IMR-90 (cell line): ENCODE data around the gene ACKR4. TPM values are rescaled to one million over a fixed set of nuclear protein-coding genes. Genes with fewer than 3 reads are reported as not detected.
"Not testable (repeated sequence)": the region's sequence is repeated elsewhere in the genome, so short reads cannot be mapped to it uniquely, and the experiment has no call there.

Experiments
- ATAC-seq: fragments of 200-7000 bp; cut with Tn5 transposase; 2 replicates; pipeline ENCODE4 v1.9.1; 2020; ENCODE audit warnings: low read depth, mild to moderate bottlenecking, moderate library complexity
- BruUV-seq: library from RNA; stranded (reverse); fragments of 400-500 nt; replicated peaks from 2 replicates; lab custom pipeline; 2021; lab: Mats Ljungman, UMichigan
- CTCF ChIA-PET: fragments of 300-600 bp; formaldehyde crosslinking; extraction: SDS; loops from one replicate; lab custom pipeline; 2021; ENCODE audit warnings: antibody characterized with exemption; lab: Yijun Ruan, JAX
- POLR2A ChIA-PET: fragments of 300-600 bp; sonication (Branson Sonifier 250); formaldehyde crosslinking; loops from one replicate; lab custom pipeline; 2022; ENCODE audit warnings: antibody characterized with exemption; ENCODE audit not compliant: unreplicated experiment; lab: Charles Lee
- DNase-seq: peaks from one replicate; pipeline ENCODE4 v3.0.0; 2013
- H2AFZ ChIP-seq: replicated peaks from 2 replicates; pipeline ENCODE3; 2013; ENCODE audit warnings: low read length, mild to moderate bottlenecking; ENCODE audit not compliant: poor library complexity
- H2AK5ac ChIP-seq: 2 replicates; pipeline ENCODE4 v1.6.1; 2013; ENCODE audit warnings: low read depth, low read length, inconsistent platforms
- H2AK9ac ChIP-seq: replicated peaks from 2 replicates; pipeline ENCODE3; 2013; ENCODE audit warnings: mild to moderate bottlenecking, low read depth, low read length, moderate library complexity; ENCODE audit not compliant: poor library complexity
- H2BK120ac ChIP-seq: 2 replicates; pipeline ENCODE4 v1.6.1; 2013; ENCODE audit warnings: low read depth, low read length, inconsistent platforms
- H2BK15ac ChIP-seq: 3 replicates; pipeline ENCODE4 v1.6.1; 2013; ENCODE audit warnings: low read depth, low read length, inconsistent platforms
- H2BK20ac ChIP-seq: 2 replicates; pipeline ENCODE4 v1.6.1; 2013; ENCODE audit warnings: low read depth, mild to moderate bottlenecking, inconsistent platforms, low read length, moderate library complexity
- H2BK5ac ChIP-seq: 2 replicates; pipeline ENCODE4 v1.6.1; 2013; ENCODE audit warnings: mild to moderate bottlenecking, low read depth, low read length, inconsistent platforms; ENCODE audit not compliant: poor library complexity, severe bottlenecking
- H3K14ac ChIP-seq: replicated peaks from 2 replicates; pipeline ENCODE4 v1.6.1; 2013; ENCODE audit warnings: low read depth, low read length, inconsistent platforms
- H3K18ac ChIP-seq: 2 replicates; pipeline ENCODE4 v1.6.1; 2013; ENCODE audit warnings: low read depth, low read length, control low read depth
- H3K23ac ChIP-seq: 2 replicates; pipeline ENCODE4 v1.6.1; 2013; ENCODE audit warnings: low read depth, low read length, inconsistent platforms
- H3K27ac ChIP-seq: 2 replicates; pipeline ENCODE4 v1.5.1; 2013; ENCODE audit warnings: mild to moderate bottlenecking, control low read depth, low read length; ENCODE audit not compliant: insufficient read depth
- H3K27me3 ChIP-seq: 2 replicates; pipeline ENCODE4 v1.6.1; 2013; ENCODE audit warnings: low read length; ENCODE audit not compliant: control insufficient read depth, insufficient read depth
- H3K36me3 ChIP-seq: 2 replicates; pipeline ENCODE4 v1.6.1; 2013; ENCODE audit warnings: low read length, mixed read lengths; ENCODE audit not compliant: control insufficient read depth, insufficient read depth
- H3K4ac ChIP-seq: 2 replicates; pipeline ENCODE4 v1.6.1; 2013; ENCODE audit warnings: low read depth, low read length, inconsistent platforms
- H3K4me1 ChIP-seq: 2 replicates; pipeline ENCODE4 v1.6.1; 2013; ENCODE audit warnings: low read length, mixed read lengths; ENCODE audit not compliant: control insufficient read depth, insufficient read depth
- H3K4me2 ChIP-seq: 2 replicates; pipeline ENCODE4 v1.6.1; 2013; ENCODE audit warnings: low read depth, mild to moderate bottlenecking, control low read depth, low read length, moderate library complexity
- H3K4me3 ChIP-seq: 2 replicates; pipeline ENCODE4 v1.5.1; 2013; ENCODE audit warnings: low read depth, mild to moderate bottlenecking, control low read depth, low read length, moderate library complexity; ENCODE audit not compliant: insufficient read depth
- H3K56ac ChIP-seq: 2 replicates; pipeline ENCODE4 v1.6.1; 2013; ENCODE audit warnings: low read length, inconsistent platforms; ENCODE audit not compliant: insufficient read depth; ENCODE audit errors: extremely low read depth
- H3K79me1 ChIP-seq, 2 experiments: 2 replicates each; pipeline ENCODE4 v1.6.1; 2013; ENCODE audit warnings: low read length in 2 of 2, inconsistent platforms in 1 of 2, low read depth in 1 of 2
- H3K9ac ChIP-seq: 2 replicates; pipeline ENCODE4 v1.6.1; 2013; ENCODE audit warnings: low read depth, low read length, control low read depth
- H3K9me1 ChIP-seq: 2 replicates; pipeline ENCODE4 v1.6.1; 2013; ENCODE audit warnings: low read length, inconsistent platforms; ENCODE audit not compliant: insufficient read depth
- H3K9me3 ChIP-seq: 2 replicates; pipeline ENCODE4 v1.6.1; 2013; ENCODE audit warnings: low read length; ENCODE audit not compliant: control insufficient read depth, insufficient read depth
- H4K20me1 ChIP-seq: 2 replicates; pipeline ENCODE4 v1.6.1; 2013; ENCODE audit warnings: low read length, inconsistent platforms; ENCODE audit not compliant: insufficient read depth
- H4K5ac ChIP-seq: 2 replicates; pipeline ENCODE4 v1.6.1; 2013; ENCODE audit warnings: mild to moderate bottlenecking, low read depth, low read length, control low read depth
- H4K8ac ChIP-seq, 2 experiments: 2 replicates each; pipeline ENCODE4 v1.6.1; 2013; ENCODE audit warnings: low read depth in 2 of 2, low read length in 2 of 2, control low read depth in 1 of 2, inconsistent platforms in 1 of 2
- H4K91ac ChIP-seq: 2 replicates; pipeline ENCODE4 v1.6.1; 2013; ENCODE audit warnings: low read depth, low read length, inconsistent platforms; ENCODE audit not compliant: insufficient read depth
- WGBS, 2 experiments: methylation state at CpG; one replicate each; pipeline versions ENCODE4 v1.1.5 to v1.1.7; 2013; ENCODE audit warnings: missing lambda C conversion rate in 2 of 2; ENCODE audit not compliant: insufficient read length in 1 of 2; ENCODE audit errors: extremely low coverage in 2 of 2; 5-methylcytosine and 5-hydroxymethylcytosine counted together
- dilution Hi-C: fragments of 300-500 bp; cut with HindIII; formaldehyde crosslinking; loops from one replicate; pipeline ENCODE4 v1.14.3; 2018; ENCODE audit warnings: low sequenced_read_pairs; ENCODE audit not compliant: unreplicated experiment
- in situ Hi-C: fragments of 300-500 bp; cut with MboI; formaldehyde crosslinking; loops from 3 replicates; pipeline ENCODE4 v1.14.3; 2019; ENCODE audit warnings: low sequenced_read_pairs, inconsistent platforms, mixed read lengths
- intact Hi-C: fragments of 100-400 bp; cut with micrococcal nuclease; formaldehyde crosslinking; loops from 2 replicates; pipeline ENCODE4 v1.10.0; 2022
- polyA plus RNA-seq, 3 experiments: library from polyadenylated mRNA; depleted of rRNA; stranded (reverse); fragments of >200 nt; gene quantifications; 2 replicates each; pipeline ENCODE4 v1.2.3, GENCODE V29; 2012; ENCODE audit warnings: low replicate concordance in 1 of 3
- total RNA-seq: library from RNA; depleted of rRNA; stranded (reverse); fragments of >200 nt; gene quantifications from 2 replicates; pipeline ENCODE4 v1.2.3, GENCODE V29; 2012

Gene ACKR4
- total and polyA plus RNA-seq, 2 of the 4 experiments (the other 2 are of a cell fraction), result 0.18 TPM; not detected in 1

DNA sequence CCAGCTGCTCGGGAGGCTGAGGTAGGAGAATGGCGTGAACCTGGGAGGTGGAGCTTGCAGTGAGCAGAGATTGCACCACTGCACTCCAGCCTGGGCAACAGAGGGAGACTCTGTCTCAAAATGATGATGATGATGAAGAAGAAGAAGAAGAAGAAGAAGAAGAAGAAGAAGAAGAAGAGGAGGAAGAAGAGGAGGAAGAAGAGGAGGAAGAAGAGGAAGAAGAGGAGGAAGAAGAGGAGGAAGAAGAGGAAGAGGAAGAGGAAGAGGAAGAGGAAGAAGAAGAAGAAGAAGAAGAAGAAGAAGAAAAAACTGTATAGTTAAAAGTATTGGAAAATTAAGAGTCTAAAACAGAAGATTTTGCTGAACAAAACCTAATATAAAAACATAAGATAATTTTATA is 44.4 kb downstream of the ACKR4 start:
- WGBS, 2 experiments, result no CpG with 5 or more reads among the region's 2 CpGs
- H3K4ac ChIP-seq, H3K14ac ChIP-seq, H3K56ac ChIP-seq, H2BK20ac ChIP-seq, H2BK5ac ChIP-seq, H3K27me3 ChIP-seq, DNase-seq, H2AK9ac ChIP-seq, H2AFZ ChIP-seq, H3K79me1 ChIP-seq, H3K9me1 ChIP-seq, H3K4me2 ChIP-seq, H4K8ac ChIP-seq, H3K9me3 ChIP-seq, H4K5ac ChIP-seq, H3K4me1 ChIP-seq, H3K9ac ChIP-seq, H3K27ac ChIP-seq, H4K20me1 ChIP-seq, BruUV-seq, H2AK5ac ChIP-seq, H3K23ac ChIP-seq, ATAC-seq, H3K18ac ChIP-seq, POLR2A ChIA-PET, H3K4me3 ChIP-seq, H2BK15ac ChIP-seq, H2BK120ac ChIP-seq, H4K91ac ChIP-seq, H3K36me3 ChIP-seq: not testable (repeated sequence)
- intact Hi-C loops (loop anchor here (5.0 kb wide), 1 partner anchor 384 kb away; no protein-coding TSS in a partner anchor), dilution Hi-C loops (loop anchor here (25.0 kb wide), 1 partner anchor 104 kb away; no protein-coding TSS in a partner anchor), in situ Hi-C loops (loop anchor here (25.0 kb wide), 1 partner anchor 379 kb away; no protein-coding TSS in a partner anchor)
- CTCF ChIA-PET, result interaction anchor here (0.6 to 3.6 kb wide), 9 partner anchors 10 to 242 kb away, joined by 3 to 27 read pairs (median 4); no protein-coding TSS in a partner anchor
